ENCODE data around the gene SFRP4. TPM values are rescaled to one million over a fixed set of nuclear protein-coding genes. Genes with fewer than 3 reads are reported as not detected.

Gene SFRP4
- total and polyA plus RNA-seq, 10 of the 15 experiments (the other 5 are each of a cell fraction or from before 2014, with no cell fraction given): 0.02 to 0.15 (median 0.14) TPM; not detected in 7

GRCh38 chr7:37942934-37943610, 26.5 kb upstream of the SFRP4 start:
- no peak overlapping the region for H3K4me2 ChIP-seq (ENCODE audit: control insufficient read depth, insufficient read depth)
- in situ Hi-C loops (cut with MboI) (no loop called here), intact Hi-C loops (cut with micrococcal nuclease; ENCODE audit: unreplicated experiment) (no loop called here)
- H3K27me3 ChIP-seq (replicated peaks in 1 of 2; ENCODE audit: control insufficient read depth in 2 of 2, insufficient read depth in 2 of 2, low read length in 1 of 2): no peaks in the 10 kb centered on the region
- no peak for FAIRE-seq
- peak overlapping the region; percentile 46 for H2AFZ ChIP-seq (ENCODE audit: control insufficient read depth, low read depth, low read length)
- no TSS peak for BruUV-seq (replicated peaks)
- no peak overlapping the region for H3K9ac ChIP-seq (ENCODE audit: control insufficient read depth, insufficient read depth, low read length)
- H4K20me1 ChIP-seq (ENCODE audit: control insufficient read depth, insufficient read depth): no peaks in the 10 kb centered on the region
- no peaks in the 10 kb centered on the region for H3K36me3 ChIP-seq (ENCODE audit: control insufficient read depth in 2 of 2, insufficient read depth in 2 of 2, low read length in 1 of 2)
- peak; percentile 33 for DNase-seq (ENCODE audit: low read depth, low spot score)
- ATAC-seq: peak; percentile 67
- RAD21 ChIA-PET (ENCODE audit: unreplicated experiment): interaction anchor here (3.5 kb wide), 1 partner anchor 23 kb away, joined by 30 read pairs; the partner anchor contains the start of gene EPDR1
- SMC1A ChIA-PET (ENCODE audit: uncharacterized antibody, unreplicated experiment): interaction anchor here (1.0 to 7.7 kb wide), 4 partner anchors 13 to 42 kb away, joined by 3 to 98 read pairs (median 4); partner anchors contain the start of genes EPDR1 and SFRP4
- no peaks in the 10 kb centered on the region for H3K79me2 ChIP-seq (ENCODE audit: control insufficient read depth, insufficient read depth, low read length)
- no peak overlapping the region for H3K4me3 ChIP-seq
- CTCF ChIA-PET: interaction anchor here (1.1 to 6.1 kb wide), 5 partner anchors 8 to 42 kb away, joined by 3 to 108 read pairs (median 3); partner anchors contain the start of genes EPDR1 and SFRP4
- POLR2A ChIA-PET: interaction anchor here (0.9 to 2.2 kb wide), 3 partner anchors 22 to 127 kb away, joined by 3 to 17 read pairs (median 11); partner anchors contain the start of genes EPDR1 and SFRP4
- H3K9me3 ChIP-seq (replicated peaks; ENCODE audit: control insufficient read depth, insufficient read depth, low read length): no peaks in the 10 kb centered on the region; the same call in 2 of the 3 replicates
- H3K4me1 ChIP-seq (ENCODE audit: control insufficient read depth, insufficient read depth, low read length): peaks cover 3% of the 10 kb centered on the region; the same call in 1 of the 2 replicates
- WGBS (ENCODE audit: insufficient coverage, insufficient replicate concordance, low lambda C conversion rate, missing lambda C conversion rate): 52% methylated on average over 12 of the region's 12 CpGs
- no peak overlapping the region for H3K27ac ChIP-seq (ENCODE audit: control insufficient read depth, insufficient read depth)
- TF ChIP-seq BHLHE40 (IDR thresholded peaks at IDR 0.05; ENCODE audit: borderline replicate concordance in 1 of 2, low read depth in 2 of 2, low read length in 1 of 2): 0 out of 4 replicates have a peak, but pooled peaks of 1 of the 2 experiments have one; percentile 21
- peak; percentile 82; the same call in 1 of the 2 replicates for TF ChIP-seq LARP7 (IDR thresholded peaks at IDR 0.05)
- TF ChIP-seq ZNF687 (IDR thresholded peaks at IDR 0.05): peak; percentile 89
- peak; percentile 73 for TF ChIP-seq RELB (IDR thresholded peaks at IDR 0.05; ENCODE audit: low read depth)
- TF ChIP-seq NR2F1 (conservative IDR thresholded peaks at IDR 0.05): peak; percentile 96
- TF ChIP-seq EED (IDR thresholded peaks at IDR 0.05; ENCODE audit: low read depth): no peak
- 0 out of 2 replicates have a peak, but pooled peaks have one; percentile 19 for TF ChIP-seq CHD2 (IDR thresholded peaks at IDR 0.05; ENCODE audit: borderline replicate concordance, low read depth, low read length)
- peak; percentile 89 for TF ChIP-seq DPF2 (IDR thresholded peaks at IDR 0.05)
- TF ChIP-seq PBX3 (IDR thresholded peaks at IDR 0.05; ENCODE audit: insufficient replicate concordance, low read depth, low read length): no peak
- peak; percentile 32; the same call in 1 of the 2 replicates for TF ChIP-seq ATF7 (IDR thresholded peaks at IDR 0.05; ENCODE audit: low read depth)
- TF ChIP-seq IKZF1 (conservative IDR thresholded peaks at IDR 0.05): peak; percentile 97
- peak; percentile 83 for TF ChIP-seq NR2C1 (IDR thresholded peaks at IDR 0.05)
- peak; percentile 78; the same call in 1 of the 2 replicates for TF ChIP-seq NBN (IDR thresholded peaks at IDR 0.05)
- peak; percentile 64; the same call in 1 of the 2 replicates for TF ChIP-seq SMARCA5 (IDR thresholded peaks at IDR 0.05)
- TF ChIP-seq MTA2 (IDR thresholded peaks at IDR 0.05; ENCODE audit: low read depth): peak; percentile 65
- TF ChIP-seq MEF2B (IDR thresholded peaks at IDR 0.05; ENCODE audit: partially characterized antibody, poor library complexity, severe bottlenecking): peak; percentile 88
- peak; percentile 16; the same call in 1 of the 2 replicates for TF ChIP-seq BCL11A (IDR thresholded peaks at IDR 0.05; ENCODE audit: low read depth, low read length)
- no peak for TF ChIP-seq SP1 (IDR thresholded peaks at IDR 0.05; ENCODE audit: low read depth, low read length)

Measured in GM12878 (cell line).